GM23338 (cell line): ENCODE data around the gene MATN3. TPM values are rescaled to one million over a fixed set of nuclear protein-coding genes. Genes with fewer than 3 reads are reported as not detected.

ENCODE experiments used
- ATAC-seq: fragments of 200-7000 bp; cut with Tn5 transposase; 3 replicates; pipeline ENCODE4 v1.9.1; 2020
- DNase-seq: peaks from one replicate; pipeline ENCODE4 v3.0.0-alpha.2; 2015; ENCODE audit warnings: low spot score
- H2AFZ ChIP-seq: fragments of 200-600 bp; sonication (generic); 2 replicates; pipeline ENCODE4 v1.8.0; 2016; ENCODE audit warnings: antibody characterized with exemption, mild to moderate bottlenecking, moderate library complexity
- H3F3A ChIP-seq: fragments of 200-600 bp; sonication (generic); replicated peaks from 2 replicates; pipeline ENCODE4 v1.8.0; 2017; ENCODE audit warnings: antibody characterized with exemption, mixed run types, low read depth
- H3K27ac ChIP-seq: fragments of 200-600 bp; sonication (generic); 2 replicates; pipeline ENCODE4 v1.6.1; 2016; ENCODE audit warnings: low read depth
- H3K27me3 ChIP-seq: fragments of 200-600 bp; sonication (generic); 2 replicates; pipeline ENCODE4 v1.8.0; 2016; ENCODE audit warnings: mild to moderate bottlenecking, mixed run types, moderate library complexity; ENCODE audit not compliant: insufficient read depth
- H3K36me3 ChIP-seq: fragments of 200-600 bp; sonication (generic); 2 replicates; pipeline ENCODE4 v1.8.0; 2016; ENCODE audit warnings: mild to moderate bottlenecking; ENCODE audit not compliant: insufficient read depth
- H3K4me1 ChIP-seq: fragments of 200-600 bp; sonication (generic); 2 replicates; pipeline ENCODE4 v1.8.0; 2016; ENCODE audit warnings: mild to moderate bottlenecking, moderate library complexity; ENCODE audit not compliant: insufficient read depth
- H3K4me2 ChIP-seq: fragments of 200-600 bp; sonication (generic); 2 replicates; pipeline ENCODE4 v1.7.1; 2017; ENCODE audit warnings: mixed run types
- H3K4me3 ChIP-seq: fragments of 200-600 bp; sonication (generic); 2 replicates; pipeline ENCODE4 v1.6.1; 2016; ENCODE audit warnings: mixed run types
- H3K79me2 ChIP-seq: fragments of 200-600 bp; sonication (generic); replicated peaks from 2 replicates; pipeline ENCODE4 v1.8.0; 2017; ENCODE audit warnings: mild to moderate bottlenecking; ENCODE audit not compliant: insufficient read depth
- H3K9me2 ChIP-seq: fragments of 200-600 bp; sonication (generic); 2 replicates; pipeline ENCODE4 v1.8.0; 2017; ENCODE audit not compliant: insufficient read depth
- H4K20me1 ChIP-seq: fragments of 200-600 bp; sonication (generic); replicated peaks from 2 replicates; pipeline ENCODE4 v1.8.0; 2017; ENCODE audit warnings: mild to moderate bottlenecking; ENCODE audit not compliant: insufficient read depth
- H3K27ac Mint-ChIP-seq: 2 replicates; pipeline ENCODE4 v1.8.0; 2020; ENCODE audit warnings: inconsistent platforms, mild to moderate bottlenecking, moderate library complexity, mixed read lengths
- H3K27me3 Mint-ChIP-seq: 3 replicates; pipeline ENCODE4 v1.8.0; 2022; ENCODE audit warnings: low read depth, mild to moderate bottlenecking, moderate library complexity, mixed read lengths, inconsistent platforms; ENCODE audit not compliant: insufficient read depth, poor library complexity
- H3K36me3 Mint-ChIP-seq: 3 replicates; pipeline ENCODE4 v1.8.0; 2021; ENCODE audit warnings: low read depth, mild to moderate bottlenecking, inconsistent platforms, moderate library complexity, mixed read lengths
- H3K4me1 Mint-ChIP-seq: 3 replicates; pipeline ENCODE4 v1.8.0; 2020; ENCODE audit warnings: mild to moderate bottlenecking, inconsistent platforms, mixed read lengths
- H3K4me3 Mint-ChIP-seq: 3 replicates; pipeline ENCODE4 v1.8.0; 2021; ENCODE audit warnings: moderate library complexity, mild to moderate bottlenecking, inconsistent platforms, mixed read lengths
- H3K9me3 Mint-ChIP-seq: 3 replicates; pipeline ENCODE4 v1.8.0; 2020; ENCODE audit warnings: moderate library complexity, mild to moderate bottlenecking, inconsistent platforms, mixed read lengths
- CREB1 ChIP-seq: fragments of 250-450 bp; sonication (Bioruptor Pico); IDR thresholded peaks from 2 replicates; pipeline ENCODE4 v1.5.0; 2020; ENCODE audit warnings: low read depth, mild to moderate bottlenecking, moderate library complexity
- CTCF ChIP-seq, 2 experiments: fragments of 200-600 bp in 1 of 2; sonication (generic) in 1 of 2; conservative IDR thresholded peaks; 2 replicates each; pipeline versions ENCODE4 v1.5.1 to v1.6.1; 2016 to 2017; ENCODE audit warnings: antibody characterized with exemption in 2 of 2, low read depth in 2 of 2, mild to moderate bottlenecking in 2 of 2, moderate library complexity in 1 of 2
- ETS1 ChIP-seq: IDR thresholded peaks from 2 replicates; pipeline ENCODE4 v1.6.1; 2016; ENCODE audit warnings: antibody characterized with exemption
- EZH2phosphoT487 ChIP-seq: fragments of 200-600 bp; sonication (generic); IDR thresholded peaks from one replicate; pipeline ENCODE4 v1.8.1; 2018; ENCODE audit warnings: antibody characterized with exemption; ENCODE audit not compliant: unreplicated experiment
- NANOG ChIP-seq: IDR thresholded peaks from 2 replicates; pipeline ENCODE4 v1.6.1; 2016; ENCODE audit warnings: antibody characterized with exemption, borderline replicate concordance
- REST ChIP-seq: IDR thresholded peaks from one replicate; pipeline ENCODE4 v1.6.1; 2018; ENCODE audit warnings: antibody characterized with exemption; ENCODE audit not compliant: unreplicated experiment
- STAT1 ChIP-seq: IDR thresholded peaks from one replicate; pipeline ENCODE4 v1.6.1; 2016; ENCODE audit warnings: antibody characterized with exemption; ENCODE audit not compliant: unreplicated experiment
- ZNF114 ChIP-seq: fragments of 250-450 bp; sonication (Bioruptor Pico); IDR thresholded peaks from 2 replicates; pipeline ENCODE4 v1.5.0; 2020; ENCODE audit warnings: mild to moderate bottlenecking, moderate library complexity
- ZNF331 ChIP-seq: fragments of 250-450 bp; sonication (Bioruptor Pico); IDR thresholded peaks from 2 replicates; pipeline ENCODE4 v1.5.0; 2020; ENCODE audit warnings: low read depth, mild to moderate bottlenecking, moderate library complexity
- polyA plus RNA-seq: library from polyadenylated mRNA; unstranded; fragments of >200 nt; fragmentation: Nextera tagmentation; extraction: Ambion mirVana; gene quantifications from 2 replicates; pipeline ENCODE4 v1.2.1, GENCODE V29; 2016
- total RNA-seq: library from RNA; depleted of rRNA; stranded (reverse); fragments of >200 nt; shearing (Covaris generic); gene quantifications from 2 replicates; pipeline ENCODE4 v1.2.3, GENCODE V29; 2014

The MATN3 gene
- total and polyA plus RNA-seq, 2 experiments from 2014 or later: 4.6 to 6.4 TPM

GRCh38 chr2:20037660-20038059 is 25.2 kb upstream of the MATN3 start (continued):
- no peak for TF ChIP-seq ZNF114
- no peak for TF ChIP-seq STAT1
- TF ChIP-seq REST: no peak
- no peak for TF ChIP-seq ETS1
- TF ChIP-seq NANOG: no peak
- no peak for TF ChIP-seq CTCF (conservative IDR thresholded peaks at IDR 0.05; ENCODE audit: low read depth in 2 of 2)

- H3K79me2 ChIP-seq: peaks cover 44% of the 10 kb centered on the region
- no peaks in the 10 kb centered on the region for H3K9me2 ChIP-seq
- Mint-ChIP-seq H3K27ac (no peak overlapping the region; the same call in 1 of the 2 replicates), H3K36me3 (peaks cover 85% of the 10 kb centered on the region), H3K27me3 (no peaks in the 10 kb centered on the region), H3K9me3 (no peaks in the 10 kb centered on the region), H3K4me1 (no peaks in the 10 kb centered on the region), H3K4me3 (no peak overlapping the region)
- peaks cover 57% of the 10 kb centered on the region for H3K36me3 ChIP-seq
- ATAC-seq: no peak
- no peak for DNase-seq
- H3K27me3 ChIP-seq: no peaks in the 10 kb centered on the region
- H3K27ac ChIP-seq: no peak overlapping the region
- H2AFZ ChIP-seq: no peak overlapping the region
- H3K4me1 ChIP-seq: no peaks in the 10 kb centered on the region
- H4K20me1 ChIP-seq: peaks cover 43% of the 10 kb centered on the region
- H3F3A ChIP-seq: no peaks in the 10 kb centered on the region; the same call in 1 of the 2 replicates
- no peak overlapping the region for H3K4me2 ChIP-seq
- no peak overlapping the region for H3K4me3 ChIP-seq
- TF ChIP-seq EZH2phosphoT487 (no peak), STAT1 (no peak), ZNF331 (no peak), NANOG (no peak), CREB1 (no peak), CTCF (conservative IDR thresholded peaks at IDR 0.05; ENCODE audit: low read depth in 2 of 2) (no peak), REST (no peak)
These were observed 23.6 kb upstream of the MATN3 start for GRCh38 chr2:20035955-20036666.
